ENCODE results near the gene GRHL3. TPM values are rescaled to one million over a fixed set of nuclear protein-coding genes. Genes with fewer than 3 reads are reported as not detected.

GRHL3 gene
- total RNA-seq, 2 experiments from 2014 or later = not detected

DNA sequence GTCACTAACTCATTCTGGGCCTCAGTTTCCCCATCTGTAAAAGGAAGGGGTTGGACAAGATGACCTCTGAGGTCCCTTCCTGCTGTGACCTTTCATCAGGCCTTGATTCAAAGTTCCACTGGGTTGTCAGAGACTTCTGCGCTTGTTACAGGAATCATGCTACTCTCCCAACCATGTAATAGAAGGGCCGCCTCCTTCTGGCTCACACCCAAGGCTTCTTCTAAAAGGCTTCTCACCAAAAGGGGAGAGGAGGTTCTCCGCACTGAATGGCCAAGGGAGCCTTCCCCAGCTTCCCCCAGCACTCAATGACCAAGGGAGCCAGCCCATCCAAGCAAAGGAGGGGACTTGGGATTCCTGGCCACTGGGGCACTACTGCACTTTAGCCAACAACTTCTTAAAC is 42.7 kb downstream of the GRHL3 start:
- Mint-ChIP-seq H3K9me3 (no peaks in the 10 kb centered on the region), H3K4me3 (no peak overlapping the region), H3K27ac (no peak overlapping the region), H3K27me3 (no peaks in the 10 kb centered on the region), H3K36me3 (ENCODE audit: low read depth) (no peaks in the 10 kb centered on the region), H3K4me1 (ENCODE audit: low read depth) (peaks cover 14% of the 10 kb centered on the region)
- DNase-seq = no peak
- POLR2A ChIA-PET = no interaction called here
- no peak for TF ChIP-seq CTCF (IDR thresholded peaks at IDR 0.05)
- CTCF ChIA-PET = interaction anchor here (3.5 kb wide), 1 partner anchor 29 kb away, joined by 14 read pairs; no protein-coding TSS in a partner anchor
- no peak for ATAC-seq
- intact Hi-C loops (cut with micrococcal nuclease) = no loop called here

DNA sequence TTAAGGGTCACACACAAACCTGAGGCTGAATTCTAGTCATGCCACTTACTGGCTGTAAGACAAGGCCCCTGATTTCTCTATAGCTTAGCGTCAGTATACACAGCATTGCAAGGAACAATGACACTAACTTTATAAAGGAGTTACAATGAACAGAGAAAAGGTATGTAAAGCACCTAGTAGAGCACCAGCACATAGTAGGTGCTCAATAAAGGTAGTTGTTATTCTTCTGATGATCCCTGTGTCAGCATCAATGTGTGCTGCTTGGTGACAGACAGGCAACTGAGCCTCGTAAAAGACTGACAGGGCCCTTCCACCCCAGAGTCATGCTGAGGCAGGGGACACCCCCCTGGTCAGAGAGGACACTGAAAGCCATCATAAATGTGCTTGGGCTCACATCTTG is 43.2 kb downstream of the GRHL3 start:
- Mint-ChIP-seq H3K27me3 (no peaks in the 10 kb centered on the region), H3K9me3 (no peaks in the 10 kb centered on the region), H3K36me3 (ENCODE audit: low read depth) (no peaks in the 10 kb centered on the region), H3K4me3 (no peak overlapping the region), H3K27ac (no peak overlapping the region), H3K4me1 (ENCODE audit: low read depth) (peaks cover 14% of the 10 kb centered on the region)
- no peak for DNase-seq
- POLR2A ChIA-PET = no interaction called here
- CTCF ChIA-PET = interaction anchor here (3.5 kb wide), 1 partner anchor 29 kb away, joined by 14 read pairs; no protein-coding TSS in a partner anchor
- ATAC-seq = no peak
- no peak for TF ChIP-seq CTCF (IDR thresholded peaks at IDR 0.05)
- intact Hi-C loops (cut with micrococcal nuclease) = no loop called here

DNA sequence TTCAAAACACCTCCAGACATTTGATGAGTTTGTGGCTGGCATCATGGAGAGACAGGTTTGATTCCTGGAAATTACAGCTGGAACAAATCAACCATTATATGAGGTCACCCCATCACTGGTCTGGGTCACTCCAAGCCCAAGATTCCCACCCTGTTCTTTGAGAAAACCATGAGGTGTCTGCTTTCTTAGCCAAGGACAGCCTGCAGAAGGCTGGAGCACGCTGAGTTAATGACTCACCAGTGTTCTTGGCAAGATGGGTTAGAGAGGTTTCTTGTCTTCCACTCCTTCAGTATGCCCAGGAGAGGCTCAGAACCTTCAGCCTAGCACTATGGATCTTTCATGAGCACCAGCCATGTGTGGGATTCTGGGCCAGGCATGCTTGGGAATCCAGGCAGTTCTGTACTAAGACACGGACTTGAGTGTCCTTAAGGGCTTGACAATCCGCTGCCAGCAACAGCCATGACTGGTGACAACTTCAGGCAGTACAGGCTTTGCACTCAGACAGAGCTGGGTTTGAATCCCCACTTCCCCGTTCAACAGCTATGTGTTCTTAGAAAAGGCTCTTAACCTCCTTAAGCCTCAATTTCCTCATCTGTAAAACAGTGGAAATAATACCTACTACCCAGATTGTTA is 43.9 kb downstream of the GRHL3 start:
- DNase-seq (no peak), ATAC-seq (no peak)
- intact Hi-C loops (cut with micrococcal nuclease) = no loop called here
- Mint-ChIP-seq H3K27me3 (no peaks in the 10 kb centered on the region), H3K36me3 (ENCODE audit: low read depth) (no peaks in the 10 kb centered on the region), H3K4me1 (ENCODE audit: low read depth) (peaks cover 14% of the 10 kb centered on the region), H3K9me3 (no peaks in the 10 kb centered on the region), H3K27ac (no peak overlapping the region), H3K4me3 (no peak overlapping the region)
- TF ChIP-seq CTCF (IDR thresholded peaks at IDR 0.05) = no peak
- POLR2A ChIA-PET = no interaction called here
- CTCF ChIA-PET = interaction anchor here (3.5 kb wide), 1 partner anchor 28 kb away, joined by 14 read pairs; no protein-coding TSS in a partner anchor

- no peak overlapping the region for H3K27ac Mint-ChIP-seq
- H3K9me3 Mint-ChIP-seq = no peaks in the 10 kb centered on the region
- H3K36me3 Mint-ChIP-seq (ENCODE audit: low read depth) = no peaks in the 10 kb centered on the region
- H3K27me3 Mint-ChIP-seq = no peaks in the 10 kb centered on the region
- POLR2A ChIA-PET = interaction anchor here (0.6 kb wide), 2 partner anchors 29 to 40 kb away, joined by 3 read pairs; no protein-coding TSS in a partner anchor
- intact Hi-C loops (cut with micrococcal nuclease) = no loop called here
- ATAC-seq (no peak), DNase-seq (no peak)
- CTCF ChIA-PET = interaction anchor here (1.9 to 3.5 kb wide), 3 partner anchors 13 to 27 kb away, joined by 8 to 14 read pairs (median 11); no protein-coding TSS in a partner anchor
- peaks cover 14% of the 10 kb centered on the region for H3K4me1 Mint-ChIP-seq (ENCODE audit: low read depth)
- no peak for TF ChIP-seq CTCF (IDR thresholded peaks at IDR 0.05)
- no peak overlapping the region for H3K4me3 Mint-ChIP-seq
Measured at GRCh38 chr1:24363994-24364393, 44.8 kb downstream of the GRHL3 start.

DNA sequence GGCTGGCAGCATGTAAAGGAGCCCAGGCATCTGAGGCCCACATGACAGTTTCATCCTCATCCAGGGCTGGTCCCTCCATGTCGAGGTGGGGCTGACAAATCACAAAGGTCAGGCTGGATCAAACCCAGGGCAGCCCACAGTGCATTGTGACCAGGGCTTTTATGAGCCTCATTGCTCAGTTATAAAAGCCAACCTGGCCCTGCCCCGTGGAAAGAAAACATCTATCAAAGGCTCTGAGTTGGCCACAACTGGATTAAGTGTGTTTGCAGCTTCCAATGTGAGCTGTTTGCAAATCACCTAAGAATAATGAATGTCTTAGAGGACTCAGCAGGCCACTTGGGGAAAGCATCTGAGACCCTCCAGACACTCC is 45.4 kb downstream of the GRHL3 start:
- H3K4me3 Mint-ChIP-seq = no peak overlapping the region
- H3K4me1 Mint-ChIP-seq (ENCODE audit: low read depth) = peaks cover 14% of the 10 kb centered on the region
- ChIA-PET POLR2A (interaction anchor here (0.6 kb wide), 2 partner anchors 28 to 39 kb away, joined by 3 read pairs; no protein-coding TSS in a partner anchor), CTCF (interaction anchor here (1.9 to 3.9 kb wide), 4 partner anchors 13 to 27 kb away, joined by 8 to 21 read pairs (median 12); no protein-coding TSS in a partner anchor)
- H3K9me3 Mint-ChIP-seq = no peaks in the 10 kb centered on the region
- H3K27me3 Mint-ChIP-seq = no peaks in the 10 kb centered on the region
- no peak overlapping the region for H3K27ac Mint-ChIP-seq
- intact Hi-C loops (cut with micrococcal nuclease) = no loop called here
- TF ChIP-seq CTCF (IDR thresholded peaks at IDR 0.05) = no peak
- no peaks in the 10 kb centered on the region for H3K36me3 Mint-ChIP-seq (ENCODE audit: low read depth)
- ATAC-seq (no peak), DNase-seq (no peak)

Measured in activated CD8-positive, alpha-beta T cell treated with anti-CD3 and anti-CD28 coated beads for 36 hours (primary cell).